ENCODE data around the gene DRD2.
A peak's percentile ranks its signal among the peaks of the same experiment; 100 is the strongest.

The DRD2 gene

GRCh38 chr11:113447621-113448315 is 27.4 kb downstream of the DRD2 start:
- FAIRE-seq (peak; percentile 55), DNase-seq (ENCODE audit: insufficient read length, low spot score) (peak; percentile 84)

DNA sequence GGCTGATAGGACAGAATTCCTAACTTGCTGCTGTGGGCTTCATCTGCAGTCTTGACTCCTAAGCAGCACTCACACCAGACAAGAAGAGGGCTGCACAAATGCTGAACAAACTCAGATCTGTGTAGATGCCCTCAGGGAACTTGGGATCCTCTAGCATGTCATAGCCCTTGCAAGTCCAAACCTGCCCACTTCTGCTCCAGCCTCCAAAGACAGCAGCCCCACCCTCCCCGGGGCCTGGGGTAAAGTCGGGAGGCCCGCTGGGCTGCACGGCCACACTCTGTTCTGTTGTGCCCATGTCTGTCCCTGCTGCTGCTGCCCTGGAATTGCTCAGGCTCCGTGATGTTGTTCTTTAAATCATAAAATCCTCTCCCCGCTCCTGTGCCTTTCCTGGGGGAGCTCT is 28.3 kb downstream of the DRD2 start:
- FAIRE-seq (peak; percentile 42), DNase-seq (ENCODE audit: insufficient read length, low spot score) (peak; percentile 57)

DNA sequence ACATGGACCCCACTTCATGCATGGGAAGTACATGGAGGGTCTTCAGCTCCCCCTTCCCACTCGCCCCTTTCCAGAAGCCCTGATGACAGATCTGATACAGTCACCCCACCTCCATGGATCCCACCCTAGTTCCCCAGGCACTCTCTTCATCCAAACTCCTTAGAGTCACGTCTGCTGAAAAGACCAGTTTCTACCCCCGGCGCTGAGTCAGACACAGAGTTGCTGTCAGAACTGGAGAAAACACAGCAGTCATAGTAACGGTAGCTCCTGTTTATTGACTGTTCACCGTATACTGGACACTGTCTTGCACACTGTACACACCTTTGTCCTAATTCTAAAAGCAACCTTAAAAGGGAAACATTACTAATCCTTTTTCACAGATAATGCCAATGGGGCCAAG is 29.1 kb downstream of the DRD2 start:
- FAIRE-seq = no peak
- DNase-seq (ENCODE audit: insufficient read length, low spot score) = no peak

DNA sequence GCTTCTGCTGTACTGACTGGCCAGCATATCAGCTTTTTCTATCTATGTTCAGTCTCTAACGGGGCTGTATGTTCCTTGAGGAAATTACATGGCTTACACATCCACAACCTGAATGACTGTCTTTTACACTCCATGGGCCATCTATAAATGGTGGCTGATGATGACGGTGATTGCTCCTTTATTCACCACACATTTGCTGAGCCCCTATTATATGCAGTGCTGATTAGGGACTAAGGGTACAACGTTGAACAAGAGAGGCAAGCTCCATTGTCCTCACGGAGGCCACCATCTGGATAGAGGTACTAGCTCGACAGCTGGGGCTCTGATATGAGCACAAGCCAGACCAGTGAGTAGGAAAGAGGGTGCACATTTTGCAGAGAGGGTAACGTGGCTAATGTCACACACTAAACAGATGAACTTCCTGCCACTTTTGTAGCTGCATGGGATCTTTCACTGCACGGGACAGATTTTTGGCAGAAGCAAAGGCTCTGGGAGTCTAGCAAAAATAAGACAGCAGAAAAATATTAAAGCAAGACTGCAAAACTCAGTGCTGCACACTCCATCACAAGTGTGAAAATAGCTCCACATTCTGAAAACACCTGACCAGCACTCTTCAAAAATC is 30.6 kb downstream of the DRD2 start:
- FAIRE-seq (no peak), DNase-seq (ENCODE audit: insufficient read length, low spot score) (no peak)

GRCh38 chr11:113440816-113441215 is 34.4 kb downstream of the DRD2 start:
- FAIRE-seq (no peak), DNase-seq (ENCODE audit: insufficient read length, low spot score) (no peak)

DNA sequence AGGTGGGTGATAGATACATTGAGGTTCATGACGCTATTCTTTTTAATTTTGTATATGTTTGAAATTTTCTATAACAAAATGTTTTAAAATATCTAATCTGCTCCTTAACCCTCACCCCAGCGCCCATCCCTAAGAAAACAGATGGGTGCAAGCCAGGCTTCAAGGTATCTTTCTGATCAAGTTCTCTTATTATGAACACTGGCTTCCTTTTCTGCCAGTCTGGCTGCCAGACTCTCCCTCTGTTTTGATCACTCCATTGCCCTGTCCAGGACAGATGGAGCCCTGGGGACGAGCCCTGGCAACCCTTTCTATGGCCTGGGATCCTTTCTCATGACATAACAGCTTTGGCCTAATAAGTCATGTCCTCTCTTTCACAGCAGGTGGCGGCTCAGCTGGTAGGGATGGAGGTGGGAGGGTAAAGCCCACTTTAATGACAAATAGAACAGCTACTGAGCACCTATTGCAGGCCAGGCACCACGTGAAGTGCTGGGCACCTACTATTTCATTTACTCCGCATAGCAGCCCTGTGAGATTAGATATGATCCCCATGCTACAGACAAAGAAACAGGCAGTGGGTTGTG is 38.4 kb downstream of the DRD2 start:
- FAIRE-seq = no peak
- no peak for DNase-seq (ENCODE audit: insufficient read length, low spot score)

DNA sequence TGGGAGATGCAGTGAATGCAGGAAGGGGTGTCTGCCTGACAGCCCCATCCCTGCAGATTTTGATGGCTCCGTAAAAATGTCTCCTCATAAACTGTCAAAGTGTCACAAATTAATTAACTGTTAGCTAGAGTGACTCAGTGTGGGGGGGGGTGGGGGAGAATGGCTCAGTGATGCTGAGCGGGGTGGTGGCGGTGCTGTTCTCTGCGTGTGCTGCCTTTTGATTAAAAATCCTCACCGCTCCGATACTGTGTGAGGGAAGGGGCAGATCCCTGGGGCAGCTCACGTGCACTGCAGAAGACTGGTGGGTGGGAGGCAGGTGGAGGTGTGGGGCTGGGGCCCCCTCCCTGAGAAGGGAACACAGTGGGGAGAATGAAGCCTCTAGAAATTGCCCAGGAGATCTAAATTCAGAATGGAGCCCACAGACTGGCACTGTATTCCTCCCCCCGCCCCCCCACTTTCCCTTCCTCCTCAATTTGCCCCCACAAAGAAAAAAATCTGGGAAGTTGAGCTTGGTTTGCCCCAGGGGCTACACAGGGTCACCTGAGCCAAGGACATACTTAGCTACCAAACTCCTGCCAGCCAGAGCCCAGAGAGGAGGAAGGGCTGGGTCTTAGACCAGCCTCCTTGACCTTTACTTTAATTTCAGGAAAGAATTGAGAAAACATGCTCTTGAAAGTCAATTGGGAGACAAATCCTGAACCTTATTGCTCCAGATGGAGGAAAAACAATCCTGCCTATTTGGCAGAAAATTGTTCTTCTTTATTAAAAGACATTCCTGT is 39.8 kb downstream of the DRD2 start:
- DNase-seq (ENCODE audit: insufficient read length, low spot score) = no peak
- no peak for FAIRE-seq

- DNase-seq (ENCODE audit: insufficient read length, low spot score) (no peak), FAIRE-seq (no peak)
Observed at GRCh38 chr11:113431746-113432145, 43.5 kb downstream of the DRD2 start.

GRCh38 chr11:113426686-113427085 is 48.5 kb downstream of the DRD2 start:
- FAIRE-seq = no peak
- DNase-seq (ENCODE audit: insufficient read length, low spot score) = no peak

- FAIRE-seq (no peak), DNase-seq (ENCODE audit: insufficient read length, low spot score) (no peak)
Observed at GRCh38 chr11:113420808-113421207, 54.4 kb downstream of the DRD2 start.

DNA sequence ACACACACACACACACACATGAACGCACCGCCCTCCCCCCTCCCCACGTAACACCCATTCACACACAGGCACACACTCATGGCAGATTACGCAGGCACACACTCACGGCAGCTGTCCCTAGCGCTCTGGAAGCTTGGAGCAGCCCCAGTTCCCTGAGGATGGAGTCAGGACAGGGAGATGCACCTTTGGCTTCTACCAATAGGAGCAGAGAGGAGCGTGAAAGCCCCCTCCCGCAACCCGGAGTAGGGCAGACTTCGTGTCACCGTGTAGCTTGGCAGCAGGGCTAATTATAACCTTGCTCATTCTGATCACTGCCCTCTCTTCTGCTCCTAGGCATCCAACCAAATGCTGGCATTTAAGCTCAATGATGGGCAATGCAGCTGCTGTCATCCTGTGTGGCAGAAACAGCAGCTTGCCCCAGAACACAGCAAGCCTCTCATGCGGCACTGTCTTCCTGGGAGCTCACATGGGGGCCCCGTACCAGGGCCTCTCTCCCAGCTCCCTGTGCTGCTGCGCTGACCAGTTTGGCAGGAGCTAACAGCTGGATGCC is 55.7 kb downstream of the DRD2 start:
- FAIRE-seq (no peak), DNase-seq (ENCODE audit: insufficient read length, low spot score) (no peak)

GRCh38 chr11:113417428-113417827 is 57.8 kb downstream of the DRD2 start:
- FAIRE-seq = no peak
- DNase-seq (ENCODE audit: insufficient read length, low spot score) = no peak

- DNase-seq (ENCODE audit: insufficient read length, low spot score) (no peak), FAIRE-seq (no peak)
Observed at GRCh38 chr11:113415343-113415742, 59.9 kb downstream of the DRD2 start.

DNA sequence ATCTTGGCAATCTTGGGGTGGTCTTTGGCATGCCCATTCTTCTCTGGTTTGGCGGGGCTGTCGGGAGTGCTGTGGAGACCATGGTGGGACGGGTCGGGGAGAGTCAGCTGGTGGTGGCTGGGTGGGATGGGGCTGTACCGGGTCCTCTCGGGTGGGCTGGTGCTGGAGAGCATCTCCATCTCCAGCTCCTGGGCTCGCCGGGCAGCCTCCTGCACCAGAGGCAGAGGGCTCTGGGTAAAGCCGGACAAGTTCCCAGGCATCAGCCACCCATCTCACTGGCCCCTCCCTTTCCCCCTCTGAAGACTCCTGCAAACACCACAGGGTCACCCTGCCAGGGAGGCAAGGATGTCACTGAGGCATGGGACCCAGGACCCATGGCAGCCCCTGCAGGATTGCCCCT is 62.5 kb downstream of the DRD2 start:
- FAIRE-seq (no peak), DNase-seq (ENCODE audit: insufficient read length, low spot score) (no peak)

GRCh38 chr11:113411536-113411935 is 63.7 kb downstream of the DRD2 start:
- DNase-seq (ENCODE audit: insufficient read length, low spot score) (no peak), FAIRE-seq (no peak)

DNA sequence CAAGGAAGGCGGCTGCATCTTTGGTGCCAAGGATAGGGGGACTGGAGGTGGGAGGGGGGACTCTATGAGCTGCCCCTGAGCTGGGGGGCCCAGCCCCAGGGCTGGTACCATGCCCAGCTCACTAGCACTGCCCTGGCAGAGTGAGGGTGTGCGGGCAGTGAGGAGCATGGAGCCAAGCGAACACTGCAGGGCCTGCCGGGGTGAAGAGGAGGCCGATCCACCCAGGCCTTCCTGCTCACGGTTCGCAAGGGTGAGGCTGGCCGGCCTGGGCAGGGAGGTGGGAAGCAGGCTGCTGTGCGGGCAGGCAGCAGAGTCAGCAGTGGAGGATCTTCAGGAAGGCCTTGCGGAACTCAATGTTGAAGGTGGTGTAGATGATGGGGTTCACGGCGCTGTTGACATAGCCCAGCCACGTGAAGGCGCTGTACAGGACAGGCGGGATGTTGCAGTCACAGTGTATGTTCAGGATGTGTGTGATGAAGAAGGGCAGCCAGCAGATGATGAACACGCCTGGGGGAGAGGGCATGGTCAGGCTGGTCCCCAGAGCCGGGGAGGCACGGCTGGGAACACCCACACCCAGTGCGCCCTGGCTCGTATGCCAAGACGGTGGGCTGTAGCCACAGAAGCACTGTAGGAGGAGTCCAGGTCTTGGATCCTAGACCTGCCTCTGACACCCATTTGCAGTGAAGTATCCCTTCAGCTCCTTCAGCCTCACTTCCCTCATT is 64.6 kb downstream of the DRD2 start:
- peak; percentile 44 for FAIRE-seq
- no peak for DNase-seq (ENCODE audit: insufficient read length, low spot score)

DNA sequence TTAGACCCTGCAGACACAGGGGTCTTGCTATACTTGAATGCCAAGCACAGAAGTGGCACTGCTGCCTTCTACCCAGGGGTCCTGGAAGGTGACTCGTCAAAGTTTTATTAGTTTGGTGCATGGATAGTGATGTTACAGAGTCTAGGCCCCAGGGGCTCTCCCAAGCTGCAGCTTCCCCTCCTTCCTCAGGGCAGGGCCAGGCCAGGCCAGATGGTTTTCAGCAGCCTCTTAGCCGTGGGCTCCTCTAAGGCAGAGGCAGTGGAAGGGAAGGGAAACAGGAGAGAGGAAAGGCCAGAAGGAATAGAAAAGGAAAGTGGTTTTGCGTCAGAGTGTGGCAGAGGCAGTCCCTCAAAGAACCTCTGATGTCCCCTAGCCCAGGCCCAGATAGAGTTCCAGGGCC is 65.7 kb downstream of the DRD2 start:
- DNase-seq (ENCODE audit: insufficient read length, low spot score) (no peak), FAIRE-seq (no peak)

DNA sequence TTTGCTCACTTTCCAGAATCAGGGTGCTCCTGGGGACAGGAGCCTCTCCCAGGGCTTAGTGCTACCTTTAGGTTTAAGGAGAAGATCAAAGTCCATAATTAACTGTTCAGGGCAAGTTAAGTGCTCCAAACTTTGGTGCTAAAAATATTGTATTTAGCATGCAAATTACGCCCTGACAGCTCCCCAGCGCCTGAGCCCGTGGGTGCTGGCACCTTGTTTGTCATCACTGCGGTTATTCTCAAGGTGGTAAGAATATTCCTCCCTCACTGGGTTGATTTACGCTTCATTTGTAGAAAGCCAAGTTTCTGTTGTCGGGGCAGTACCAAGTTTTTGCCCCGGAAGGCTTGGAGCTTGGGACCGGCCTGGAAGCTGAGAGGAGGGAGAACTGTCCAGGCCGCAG is 66.3 kb downstream of the DRD2 start:
- FAIRE-seq = no peak

GRCh38 chr11:113408206-113408605 is 67.0 kb downstream of the DRD2 start:
- DNase-seq (ENCODE audit: insufficient read length, low spot score) (no peak), FAIRE-seq (no peak)

More for the DNA sequence above, 66.3 kb downstream of the DRD2 start:
- DNase-seq (ENCODE audit: insufficient read length, low spot score) = no peak

DNA sequence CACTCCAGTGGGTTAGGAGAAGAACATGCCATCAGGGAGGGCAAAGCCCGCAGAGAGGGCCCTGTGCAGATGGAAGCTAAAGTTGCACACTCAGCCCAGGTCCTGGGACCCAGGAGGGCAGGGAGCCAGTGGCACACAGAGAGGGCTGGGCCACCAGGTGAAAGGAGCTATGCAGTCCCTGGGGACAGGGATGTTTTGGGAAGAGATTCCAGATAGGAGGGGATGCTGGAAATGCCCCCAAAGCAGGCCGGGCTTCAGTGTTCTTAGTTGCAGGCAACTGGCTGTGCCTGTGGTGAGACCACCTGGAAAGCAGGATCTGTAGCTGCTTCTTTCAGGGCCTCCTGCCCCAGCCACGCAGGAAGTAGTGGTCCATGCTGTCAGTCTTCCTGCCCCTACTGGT is 68.0 kb downstream of the DRD2 start:
- no peak for FAIRE-seq

More for the DNA sequence above, 68.0 kb downstream of the DRD2 start:
- no peak for DNase-seq (ENCODE audit: insufficient read length, low spot score)

Data from HTR-8/SVneo (cell line).